ENCODE results near the gene JHY. TPM values are rescaled to one million over a fixed set of nuclear protein-coding genes. Genes with fewer than 3 reads are reported as not detected.

JHY gene
- total RNA-seq, 2 donors from 2014 or later: 4.5 to 10.9 TPM

- Histone ChIP-seq H3K9me3 (no peaks in the 10 kb centered on the region), H3K27me3 (replicated peaks; ENCODE audit: insufficient read depth) (peaks cover 54% of the 10 kb centered on the region), H3K4me3 (no peak within 1 kb of the TSS), H3K36me3 (no peaks in the 10 kb centered on the region), H3K27ac (no peak within 1 kb of the TSS), H3K4me1 (replicated peaks) (no peaks in the 10 kb centered on the region)
- DNase-seq (ENCODE audit: low spot score): no peak
- TF ChIP-seq, protein P1, sequence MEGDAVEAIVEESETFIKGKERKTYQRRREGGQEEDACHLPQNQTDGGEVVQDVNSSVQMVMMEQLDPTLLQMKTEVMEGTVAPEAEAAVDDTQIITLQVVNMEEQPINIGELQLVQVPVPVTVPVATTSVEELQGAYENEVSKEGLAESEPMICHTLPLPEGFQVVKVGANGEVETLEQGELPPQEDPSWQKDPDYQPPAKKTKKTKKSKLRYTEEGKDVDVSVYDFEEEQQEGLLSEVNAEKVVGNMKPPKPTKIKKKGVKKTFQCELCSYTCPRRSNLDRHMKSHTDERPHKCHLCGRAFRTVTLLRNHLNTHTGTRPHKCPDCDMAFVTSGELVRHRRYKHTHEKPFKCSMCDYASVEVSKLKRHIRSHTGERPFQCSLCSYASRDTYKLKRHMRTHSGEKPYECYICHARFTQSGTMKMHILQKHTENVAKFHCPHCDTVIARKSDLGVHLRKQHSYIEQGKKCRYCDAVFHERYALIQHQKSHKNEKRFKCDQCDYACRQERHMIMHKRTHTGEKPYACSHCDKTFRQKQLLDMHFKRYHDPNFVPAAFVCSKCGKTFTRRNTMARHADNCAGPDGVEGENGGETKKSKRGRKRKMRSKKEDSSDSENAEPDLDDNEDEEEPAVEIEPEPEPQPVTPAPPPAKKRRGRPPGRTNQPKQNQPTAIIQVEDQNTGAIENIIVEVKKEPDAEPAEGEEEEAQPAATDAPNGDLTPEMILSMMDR (IDR thresholded peaks at IDR 0.05): no peak
- TF ChIP-seq POLR2AphosphoS5 (IDR thresholded peaks at IDR 0.05): no peak
- TF ChIP-seq POLR2A (IDR thresholded peaks at IDR 0.05): no peak
- intact Hi-C loops (cut with DNase I): no loop called here
- WGBS: 7% methylated on average over 35 of the region's 35 CpGs
These were observed 99.1 kb downstream of the JHY start, which contains the start of gene BSX for GRCh38 chr11:122981388-122982264. TSS of gene BSX (minus strand) at chr11:122981834. CDS start at chr11:122981671, 163 bp downstream.

DNA sequence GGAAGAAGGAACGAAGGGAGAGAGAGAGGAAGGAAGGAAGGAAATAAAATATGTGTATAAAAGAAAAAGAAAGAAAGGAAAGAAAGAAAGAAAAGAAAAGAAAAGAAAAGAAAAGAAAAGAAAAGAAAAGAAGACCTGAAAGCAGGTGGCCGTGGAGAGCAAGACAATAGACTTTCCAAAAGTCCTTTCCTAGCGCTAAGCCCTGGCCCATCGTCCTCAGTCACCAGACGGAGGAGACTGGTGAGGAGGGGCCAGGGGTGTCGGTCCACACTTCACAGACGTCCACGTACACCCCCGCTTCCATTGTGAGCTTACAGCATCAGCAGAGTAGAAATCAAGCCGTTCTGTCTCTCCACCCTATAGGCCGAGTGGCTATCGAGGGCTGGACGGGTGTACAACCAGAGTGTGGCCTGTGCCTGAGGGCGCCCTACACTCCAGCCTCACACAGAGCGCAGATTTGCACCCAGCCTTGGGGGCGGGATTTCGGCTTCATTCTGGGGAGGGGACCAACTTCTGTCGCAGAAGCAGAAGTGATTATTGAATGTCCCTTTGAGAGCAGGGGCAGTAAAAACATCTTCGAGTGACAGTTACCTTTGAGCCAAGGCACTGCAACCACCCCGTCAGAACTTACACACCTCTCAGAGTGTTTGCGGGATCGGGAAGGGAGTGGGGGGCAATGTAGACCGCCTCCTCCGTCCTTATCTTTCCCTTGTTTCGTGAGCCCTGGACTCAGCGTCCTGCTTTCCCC is 101.1 kb downstream of the JHY start:
- H3K27me3 ChIP-seq (replicated peaks; ENCODE audit: insufficient read depth): peaks cover 44% of the 10 kb centered on the region

GRCh38 chr11:122984186-122985011 is 101.8 kb downstream of the JHY start:
- no peak for DNase-seq (ENCODE audit: low spot score)
- intact Hi-C loops (cut with DNase I): no loop called here
- Histone ChIP-seq H3K36me3 (no peaks in the 10 kb centered on the region), H3K27me3 (replicated peaks; ENCODE audit: insufficient read depth) (peaks cover 36% of the 10 kb centered on the region), H3K4me3 (peak overlapping the region; percentile 41 to 55), H3K4me1 (replicated peaks) (no peaks in the 10 kb centered on the region), H3K27ac (no peak overlapping the region), H3K9me3 (no peaks in the 10 kb centered on the region)
- WGBS: 2% methylated on average over 59 of the region's 59 CpGs
- TF ChIP-seq POLR2AphosphoS5 (IDR thresholded peaks at IDR 0.05) (no peak), POLR2A (IDR thresholded peaks at IDR 0.05) (no peak)
- TF ChIP-seq, protein P1 (IDR thresholded peaks at IDR 0.05): no peak

More for the DNA sequence above, 101.1 kb downstream of the JHY start:
- Histone ChIP-seq H3K4me3 (peak overlapping the region; percentile 41 to 55), H3K36me3 (no peaks in the 10 kb centered on the region), H3K27ac (no peak overlapping the region), H3K4me1 (replicated peaks) (no peaks in the 10 kb centered on the region), H3K9me3 (no peaks in the 10 kb centered on the region)
- no peak for DNase-seq (ENCODE audit: low spot score)
- intact Hi-C loops (cut with DNase I): no loop called here
- 17% methylated on average over 26 of the region's 26 CpGs for WGBS
- TF ChIP-seq POLR2A (IDR thresholded peaks at IDR 0.05) (no peak), POLR2AphosphoS5 (IDR thresholded peaks at IDR 0.05) (no peak)
- TF ChIP-seq, protein P1 (IDR thresholded peaks at IDR 0.05): no peak

GRCh38 chr11:122995526-122995925 is 113.0 kb downstream of the JHY start:
- Histone ChIP-seq H3K27ac (no peak overlapping the region), H3K36me3 (no peaks in the 10 kb centered on the region), H3K4me1 (replicated peaks) (no peaks in the 10 kb centered on the region), H3K27me3 (replicated peaks; ENCODE audit: insufficient read depth) (no peaks in the 10 kb centered on the region), H3K9me3 (no peaks in the 10 kb centered on the region), H3K4me3 (no peak overlapping the region)
- TF ChIP-seq, protein P1 (IDR thresholded peaks at IDR 0.05): no peak
- TF ChIP-seq POLR2A (IDR thresholded peaks at IDR 0.05) (no peak), POLR2AphosphoS5 (IDR thresholded peaks at IDR 0.05) (no peak)
- WGBS: 19% methylated on average over 3 of the region's 3 CpGs
- intact Hi-C loops (cut with DNase I): no loop called here
- no peak for DNase-seq (ENCODE audit: low spot score)

Data from prostate gland (tissue), 2 donors.